ENCODE measurements around the gene ATAD3A. TPM values are rescaled to one million over a fixed set of nuclear protein-coding genes. Genes with fewer than 3 reads are reported as not detected.

ATAD3A gene
- total RNA-seq, 8 experiments from 2014 or later = 19.8 to 65.2 (median 35.2) TPM

- in situ Hi-C loops (cut with MboI; ENCODE audit: low pct_unique_long_range_greater_than_20kb in 2 of 9, low sequenced_read_pairs in 9 of 9, unreplicated experiment in 9 of 9) = loop anchor here in 1 of 9 experiments (10.0 kb wide), 1 partner anchor 65 kb away; the partner anchor contains the start of gene FNDC10
Observed at GRCh38 chr1:1539310-1540089, 27.5 kb downstream of the ATAD3A start.

GRCh38 chr1:1540090-1540817 is 28.3 kb downstream of the ATAD3A start, which contains the start of gene TMEM240:
TMEM240 (minus strand) TSS chr1:1540624; CDS start chr1:1540346, 278 bp downstream.
- Histone ChIP-seq H3K4me1 (replicated peaks in 1 of 2) (peaks cover 14 to 28% of the 10 kb centered on the region in 2 donors), H3K4me3 (peak within 1 kb of the TSS; percentile 36 to 80 (median 46)), H3K27ac (peak within 1 kb of the TSS; percentile 73 to 85)
- no CpG with 5 or more reads among the region's 100 CpGs for WGBS, 10 experiments
- ATAC-seq (replicated peaks in 6 of 8) = peak; percentile 66 to 86 (median 72)
- in situ Hi-C loops (cut with MboI; ENCODE audit: low pct_unique_long_range_greater_than_20kb in 2 of 9, low sequenced_read_pairs in 9 of 9, unreplicated experiment in 9 of 9) = loop anchor here in 1 of 9 experiments (10.0 kb wide), 1 partner anchor 65 kb away; the partner anchor contains the start of gene FNDC10

More at GRCh38 chr1:1539310-1540089, 27.5 kb downstream of the ATAD3A start:
- 38% methylated on average over 11 of the region's 66 CpGs; no CpG with 5 or more reads in 9 of the 10 experiments for WGBS, 10 experiments
- Histone ChIP-seq H3K4me3 (peak overlapping the region; percentile 36 to 80 (median 46)), H3K27ac (peak overlapping the region; percentile 28 to 81), H3K4me1 (replicated peaks in 1 of 2) (peaks cover 14 to 28% of the 10 kb centered on the region in 2 donors)
- ATAC-seq (replicated peaks in 6 of 8) = peak in 7 of 8 experiments; percentile 5 to 59 (median 49)

- ATAC-seq (replicated peaks in 6 of 8) = peak in 6 of 8 experiments; percentile 5 to 38 (median 12)
- peak overlapping the region; percentile 36 to 80 (median 46) for H3K4me3 ChIP-seq
- H3K4me1 ChIP-seq (replicated peaks in 1 of 2) = peaks cover 14 to 28% of the 10 kb centered on the region in 2 donors
- in situ Hi-C loops (cut with MboI; ENCODE audit: low pct_unique_long_range_greater_than_20kb in 2 of 9, low sequenced_read_pairs in 9 of 9, unreplicated experiment in 9 of 9) = loop anchor here in 1 of 9 experiments (10.0 kb wide), 1 partner anchor 64 kb away; the partner anchor contains the start of gene FNDC10
- peak overlapping the region; percentile 73 to 85 for H3K27ac ChIP-seq
- WGBS, 10 experiments = 47 to 100% (median 100%) methylated on average over 1 to 6 of the region's 53 CpGs; no CpG with 5 or more reads in 5 of the 10 experiments
Observed at GRCh38 chr1:1540818-1541628, 29.1 kb downstream of the ATAD3A start.

- WGBS, 10 experiments = 77 to 100% (median 84%) methylated on average over 2 to 23 of the region's 37 CpGs; no CpG with 5 or more reads in 1 of the 10 experiments
- peak in 2 of 8 experiments; percentile 11 to 17 for ATAC-seq (replicated peaks in 6 of 8)
- Histone ChIP-seq H3K4me1 (replicated peaks in 1 of 2) (peaks cover 14 to 28% of the 10 kb centered on the region in 2 donors), H3K4me3 (no peak overlapping the region), H3K27ac (peak overlapping the region in 1 of 2 donors; percentile 31)
- in situ Hi-C loops (cut with MboI; ENCODE audit: low pct_unique_long_range_greater_than_20kb in 2 of 9, low sequenced_read_pairs in 9 of 9, unreplicated experiment in 9 of 9) = loop anchor here in 1 of 9 experiments (10.0 kb wide), 1 partner anchor 63 kb away; the partner anchor contains the start of gene FNDC10
Observed at GRCh38 chr1:1541956-1542765, 30.2 kb downstream of the ATAD3A start.

GRCh38 chr1:1542766-1543705 is 31.1 kb downstream of the ATAD3A start:
- ATAC-seq (replicated peaks in 6 of 8) = no peak
- in situ Hi-C loops (cut with MboI; ENCODE audit: low pct_unique_long_range_greater_than_20kb in 2 of 9, low sequenced_read_pairs in 9 of 9, unreplicated experiment in 9 of 9) = loop anchor here in 1 of 9 experiments (10.0 kb wide), 1 partner anchor 62 kb away; the partner anchor contains the start of gene FNDC10
- H3K4me3 ChIP-seq = no peak overlapping the region
- H3K4me1 ChIP-seq (replicated peaks in 1 of 2) = peaks cover 14 to 28% of the 10 kb centered on the region in 2 donors
- H3K27ac ChIP-seq = peak overlapping the region in 1 of 2 donors; percentile 31
- WGBS, 10 experiments = 60 to 96% (median 92%) methylated on average over 1 to 35 of the region's 45 CpGs; no CpG with 5 or more reads in 6 of the 10 experiments

- no peak overlapping the region for H3K27ac ChIP-seq
- H3K4me1 ChIP-seq (replicated peaks in 1 of 2) = peaks cover 14 to 27% of the 10 kb centered on the region in 2 donors
- H3K4me3 ChIP-seq = no peak overlapping the region
- WGBS, 10 experiments = 50 to 93% (median 74%) methylated on average over 1 to 5 of the region's 19 CpGs; no CpG with 5 or more reads in 5 of the 10 experiments
- in situ Hi-C loops (cut with MboI; ENCODE audit: low pct_unique_long_range_greater_than_20kb in 2 of 9, low sequenced_read_pairs in 9 of 9, unreplicated experiment in 9 of 9) = loop anchor here in 1 of 9 experiments (10.0 kb wide), 1 partner anchor 61 kb away; the partner anchor contains the start of gene FNDC10
- ATAC-seq (replicated peaks in 6 of 8) = peak in 1 of 8 experiments; percentile 10
Observed at GRCh38 chr1:1543706-1544099, 31.7 kb downstream of the ATAD3A start.

GRCh38 chr1:1544544-1544943 is 32.6 kb downstream of the ATAD3A start:
- Histone ChIP-seq H3K27ac (no peak overlapping the region), H3K4me1 (replicated peaks in 1 of 2) (peaks cover 5 to 19% of the 10 kb centered on the region in 2 donors), H3K4me3 (no peak overlapping the region)
- no peak for ATAC-seq (replicated peaks in 6 of 8)
- WGBS, 10 experiments = 87 to 100% (median 91%) methylated on average over 1 to 8 of the region's 10 CpGs; no CpG with 5 or more reads in 6 of the 10 experiments
- in situ Hi-C loops (cut with MboI; ENCODE audit: low pct_unique_long_range_greater_than_20kb in 2 of 9, low sequenced_read_pairs in 9 of 9, unreplicated experiment in 9 of 9) = loop anchor here in 1 of 9 experiments (10.0 kb wide), 1 partner anchor 60 kb away; the partner anchor contains the start of gene FNDC10

- in situ Hi-C loops (cut with MboI; ENCODE audit: low pct_unique_long_range_greater_than_20kb in 2 of 9, low sequenced_read_pairs in 9 of 9, unreplicated experiment in 9 of 9) = loop anchor here in 1 of 9 experiments (10.0 kb wide), 1 partner anchor 59 kb away; the partner anchor contains the start of gene FNDC10
- WGBS, 10 experiments = 90 to 97% (median 92%) methylated on average over 4 to 23 of the region's 23 CpGs; no CpG with 5 or more reads in 6 of the 10 experiments
- Histone ChIP-seq H3K4me3 (no peak overlapping the region), H3K27ac (no peak overlapping the region), H3K4me1 (replicated peaks in 1 of 2) (peaks cover 0 to 9% of the 10 kb centered on the region in 2 donors)
- no peak for ATAC-seq (replicated peaks in 6 of 8)
Observed at GRCh38 chr1:1545946-1546737, 34.2 kb downstream of the ATAD3A start.

GRCh38 chr1:1547011-1547410 is 35.0 kb downstream of the ATAD3A start:
- 49 to 96% (median 88%) methylated on average over 1 to 9 of the region's 9 CpGs; no CpG with 5 or more reads in 3 of the 10 experiments for WGBS, 10 experiments
- ATAC-seq (replicated peaks in 6 of 8) = no peak
- in situ Hi-C loops (cut with MboI; ENCODE audit: low pct_unique_long_range_greater_than_20kb in 2 of 9, low sequenced_read_pairs in 9 of 9, unreplicated experiment in 9 of 9) = loop anchor here in 1 of 9 experiments (10.0 kb wide), 1 partner anchor 58 kb away; the partner anchor contains the start of gene FNDC10
- Histone ChIP-seq H3K4me3 (no peak overlapping the region), H3K4me1 (replicated peaks in 1 of 2) (peaks cover 0 to 2% of the 10 kb centered on the region in 2 donors), H3K27ac (no peak overlapping the region)
